Placental pericyte (primary cell): ENCODE results near the gene SYT8. TPM values are rescaled to one million over a fixed set of nuclear protein-coding genes. Genes with fewer than 3 reads are reported as not detected.

Experiments
- small RNA-seq: library from RNA; depleted of rRNA; stranded (forward); fragments of <200 nt; gene quantifications from one replicate; pipeline ENCODE3, GENCODE V24; 2012; ENCODE audit warnings: low replicate concordance
- total RNA-seq: library from RNA; depleted of rRNA; stranded (reverse); fragments of >200 nt; gene quantifications from 2 replicates; pipeline ENCODE4 v1.2.3, GENCODE V29; 2012

SYT8 gene
- not detected in 2 replicates for total RNA-seq

GRCh38 chr11:1834779-1835670, at the start of gene SYT8:
SYT8 (plus strand) TSS chr11:1834990; CDS start chr11:1835106, 116 bp downstream.

DNA sequence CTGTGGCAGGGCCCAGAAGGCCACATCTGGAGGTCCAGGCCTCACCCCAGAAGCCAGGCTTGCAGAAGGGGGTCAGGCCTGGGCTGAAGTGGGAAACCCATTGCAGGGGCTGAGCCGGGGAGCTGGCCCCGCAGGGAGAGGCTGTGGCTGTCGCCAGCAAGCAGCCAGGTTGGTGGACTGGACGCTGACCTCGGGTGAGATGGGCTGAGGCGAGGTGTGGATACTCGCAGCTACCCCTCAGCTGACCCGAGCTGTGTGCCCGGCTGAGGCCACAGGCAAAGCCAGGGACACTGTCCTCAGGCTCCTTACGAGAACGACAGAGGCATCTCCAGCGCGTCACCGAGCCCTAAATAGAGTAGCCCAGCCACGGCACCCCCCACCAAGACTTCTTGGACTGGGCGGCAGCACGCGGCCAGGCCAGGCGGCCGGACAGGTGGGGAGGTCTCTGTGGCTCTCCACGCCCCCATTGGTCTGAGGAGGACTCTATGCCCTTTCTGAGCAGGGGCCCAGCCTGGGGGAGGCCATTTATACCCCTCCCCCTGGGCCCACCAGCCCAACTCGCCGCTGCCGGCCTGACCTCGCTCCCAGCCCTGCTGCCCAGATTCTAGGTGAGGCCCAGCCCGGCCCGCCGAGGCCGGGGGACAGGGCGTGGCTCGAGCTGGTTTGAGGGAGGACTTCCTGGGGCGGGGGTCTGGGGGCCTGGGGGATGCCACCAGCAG, 3.8 kb downstream of the SYT8 start, which contains the start of gene TNNI2:
TSS of gene TNNI2 (plus strand) at position 556 of the 719 bp plus-strand sequence. CDS start 716 bp downstream, outside the sequence.

GRCh38 chr11:1852877-1853276, 18.1 kb downstream of the SYT8 start, which contains the start of gene LSP1:
LSP1 (plus strand) TSS chr11:1853084; CDS start chr11:1853145, 61 bp downstream.

Small RNA genes within 50 kb of the gene (small RNA-seq; reads per million reads assigned to genes)
- gene AC051649.1 (not detected), gene MIR4298 (not detected)

Other genes starting within 250 kb of the SYT8 start
- not detected in 2 replicates for gene KRTAP5-1, start 249.7 kb upstream of the SYT8 start, total RNA-seq
- not detected in 2 replicates for gene KRTAP5-2, start 236.7 kb upstream of the SYT8 start, total RNA-seq
- gene KRTAP5-3, start 226.5 kb upstream of the SYT8 start, total RNA-seq = not detected in 2 replicates
- not detected in 2 replicates for gene KRTAP5-4, start 212.9 kb upstream of the SYT8 start, total RNA-seq
- not detected in 2 replicates for gene KRTAP5-5, start 205.2 kb upstream of the SYT8 start, total RNA-seq
- not detected in 2 replicates for gene KRTAP5-6, start 137.8 kb upstream of the SYT8 start, total RNA-seq
- 0.22 and 0.43 TPM in 2 replicates for gene IFITM10, start 84.4 kb upstream of the SYT8 start, total RNA-seq
- 101 and 265 TPM in 2 replicates for gene CTSD, start 71.1 kb upstream of the SYT8 start, total RNA-seq
- not detected in 2 replicates for gene TNNI2, start 4.0 kb downstream of the SYT8 start, total RNA-seq
- 0.22 TPM in 1 of 2 replicates, not detected in the other for gene LSP1, start 18.1 kb downstream of the SYT8 start, total RNA-seq
- not detected in 2 replicates for gene PRR33, start 56.9 kb downstream of the SYT8 start, total RNA-seq
- gene TNNT3, start 84.7 kb downstream of the SYT8 start, total RNA-seq = not detected in 2 replicates
- 82.0 and 99.1 TPM in 2 replicates for gene MRPL23, start 112.3 kb downstream of the SYT8 start, total RNA-seq
- gene H19, start 162.9 kb downstream of the SYT8 start, total RNA-seq = 5.2 and 10.7 TPM in 2 replicates